EH (cell line): ENCODE results near the gene ZNF117.
A peak's percentile ranks its signal among the peaks of the same experiment; 100 is the strongest.
"Not testable (repeated sequence)": the region's sequence is repeated elsewhere in the genome, so short reads cannot be mapped to it uniquely, and the experiment has no call there.

Source experiments
- DNase-seq: peaks from one replicate; pipeline ENCODE4 v3.0.0-alpha.2; 2015; ENCODE audit warnings: low read depth

ZNF117 gene

DNA sequence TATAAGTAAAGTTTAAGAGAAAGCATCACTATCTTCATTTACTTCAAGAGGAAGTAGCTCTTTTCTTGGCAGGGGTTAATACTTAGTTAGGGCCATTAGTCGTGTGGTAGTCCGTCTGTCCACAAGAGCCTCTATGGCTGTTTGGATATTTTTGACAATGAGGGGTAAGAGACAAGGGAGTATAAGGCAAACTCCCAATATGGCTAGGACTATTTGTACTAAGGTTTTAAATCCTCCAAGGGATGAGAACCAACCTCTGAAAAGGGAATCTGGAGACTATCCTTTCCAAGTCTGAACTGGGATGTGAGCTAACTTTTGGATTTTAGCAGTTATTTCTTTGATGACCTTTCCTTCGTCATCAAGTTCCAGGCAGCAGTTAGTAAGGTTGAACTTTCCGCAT is at the start of gene ZNF117:
ZNF117 (minus strand) TSS at position 101 of the 400 bp plus-strand sequence.
- DNase-seq: no peak

DNA sequence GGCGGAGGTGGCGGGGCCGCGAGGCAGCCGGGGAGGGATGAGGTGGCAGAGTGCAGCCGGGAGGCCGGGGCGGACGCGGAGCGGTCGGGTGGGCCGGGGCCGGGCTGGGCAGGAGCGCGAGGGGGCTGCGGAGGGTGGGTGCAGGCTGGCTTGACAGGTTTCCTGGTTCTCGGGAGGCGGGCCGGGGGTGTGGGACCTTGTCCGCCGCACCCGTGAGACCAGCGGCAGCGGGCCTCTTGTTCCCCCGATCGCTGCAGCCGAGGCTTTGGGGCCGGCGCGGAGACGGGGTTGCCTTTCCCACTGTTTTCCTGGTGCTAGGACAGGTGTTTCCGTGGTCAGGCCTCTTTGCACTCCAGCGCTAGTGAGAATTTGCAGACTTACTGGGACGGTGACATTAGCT is 47.9 kb upstream of the ZNF117 start:
- peak; percentile 30 for DNase-seq

DNA sequence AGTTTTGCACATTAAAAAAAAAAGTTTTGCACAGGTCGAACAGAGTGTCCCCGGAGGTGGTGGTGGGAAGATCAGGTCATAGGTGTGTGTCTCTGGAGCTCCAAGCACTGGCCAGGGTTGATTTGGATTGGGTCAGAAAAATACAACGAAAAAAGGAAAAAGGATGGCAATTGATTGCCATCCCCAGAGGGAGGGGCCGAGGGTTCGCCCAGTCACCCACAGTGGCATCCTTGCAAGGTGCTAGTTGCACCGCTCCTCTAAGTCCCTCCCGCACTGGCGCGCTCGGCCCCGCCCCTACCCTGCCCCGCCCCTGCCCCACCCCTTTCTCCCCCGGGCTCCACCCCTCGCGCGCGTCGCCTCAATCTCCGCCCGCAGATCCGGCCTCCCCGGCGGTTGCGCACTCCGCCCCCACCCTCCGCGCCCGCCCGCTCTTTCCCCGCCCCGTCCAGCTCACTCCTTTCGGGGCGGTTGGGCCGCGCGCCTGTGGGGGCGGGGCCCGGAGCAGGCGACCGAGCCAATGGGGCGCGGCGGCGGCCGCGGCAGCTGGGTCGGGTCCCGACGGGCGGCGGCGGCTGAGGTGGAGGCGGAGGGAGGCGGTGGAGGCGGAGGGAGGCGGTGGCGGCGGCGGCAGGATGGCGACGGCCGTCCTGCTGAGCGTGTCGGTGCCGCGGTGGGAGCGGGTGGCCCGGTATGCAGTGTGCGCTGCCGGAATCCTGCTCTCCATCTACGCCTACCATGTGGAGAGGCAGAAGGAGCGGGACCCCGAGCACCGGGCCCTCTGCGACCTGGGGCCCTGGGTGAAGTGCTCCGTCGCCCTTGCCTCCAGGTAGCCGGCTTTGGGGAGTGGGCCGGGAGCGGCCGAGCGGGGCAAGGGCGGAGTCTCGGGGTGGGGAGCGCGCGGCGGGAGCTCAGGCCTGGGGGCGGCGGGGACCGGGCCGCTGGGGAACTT is 47.2 kb upstream of the ZNF117 start:
- peak; percentile 93 for DNase-seq

DNA sequence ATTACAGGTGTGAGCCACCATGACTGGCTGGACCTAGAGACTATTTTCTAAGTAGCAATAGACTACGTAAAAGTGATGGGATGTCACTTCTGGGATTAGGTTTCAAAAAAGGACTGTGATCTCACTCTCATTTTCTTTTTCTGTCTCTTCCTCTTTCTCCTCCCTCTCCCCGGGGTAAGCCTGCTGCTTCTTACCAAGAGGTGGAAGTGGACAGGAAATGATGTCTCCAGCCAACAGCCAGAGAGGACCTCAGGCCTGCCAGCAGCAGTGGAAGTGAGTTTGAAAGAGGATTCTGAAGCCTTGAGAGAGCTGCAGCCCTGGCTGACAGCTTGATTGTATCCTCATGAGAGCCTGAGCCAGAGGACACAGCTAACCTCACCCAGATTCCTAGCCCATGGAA is 45.7 kb upstream of the ZNF117 start:
- peak; percentile 27 for DNase-seq

DNA sequence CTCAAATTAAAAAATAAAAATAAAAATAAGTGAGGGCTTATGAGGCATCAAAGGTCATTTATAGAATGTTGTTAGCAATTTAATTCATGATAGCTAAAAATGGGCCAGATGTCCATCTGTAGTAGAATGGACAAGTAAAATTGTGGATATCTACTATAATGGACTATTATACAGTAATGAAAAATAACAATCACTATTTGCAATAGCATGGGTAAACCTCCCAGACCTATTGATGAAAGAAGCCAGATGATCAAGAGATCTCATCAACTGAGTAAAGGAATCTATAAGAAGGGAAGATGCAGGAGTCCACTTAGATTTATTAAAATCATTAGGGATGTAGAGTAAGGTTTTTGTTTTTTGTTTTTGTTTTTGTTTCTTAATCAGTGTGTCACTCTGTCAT is 44.6 kb upstream of the ZNF117 start:
- not testable (repeated sequence) for DNase-seq

DNA sequence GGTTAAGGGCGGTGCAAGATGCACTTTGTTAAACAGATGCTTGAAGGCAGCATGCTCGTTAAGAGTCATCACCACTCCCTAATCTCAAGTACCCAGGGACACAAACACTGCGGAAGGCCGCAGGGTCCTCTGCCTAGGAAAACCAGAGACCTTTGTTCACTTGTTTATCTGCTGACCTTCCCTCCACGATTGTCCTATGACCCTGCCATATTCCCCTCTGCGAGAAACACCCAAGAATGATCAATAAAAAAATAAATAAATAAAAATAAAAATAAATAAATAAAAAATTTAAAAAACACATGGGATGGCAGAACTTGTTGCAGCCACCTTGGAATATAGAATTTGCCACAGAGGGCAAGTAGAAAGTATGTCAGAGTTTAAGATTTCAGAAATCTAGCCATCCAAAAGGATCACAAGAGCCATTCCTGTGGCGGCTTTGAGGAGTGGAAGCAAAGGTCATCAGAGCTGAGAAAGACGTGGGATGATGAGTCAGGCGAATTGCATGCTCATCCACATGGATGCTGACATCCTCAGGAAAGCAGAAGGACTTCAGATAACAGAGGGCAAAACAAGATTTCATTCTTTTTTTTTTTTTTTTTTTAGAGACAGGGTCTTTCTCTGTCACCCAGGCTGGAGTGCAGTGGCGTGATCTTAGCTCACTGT is 43.4 kb upstream of the ZNF117 start:
- peak; percentile 68 for DNase-seq

DNA sequence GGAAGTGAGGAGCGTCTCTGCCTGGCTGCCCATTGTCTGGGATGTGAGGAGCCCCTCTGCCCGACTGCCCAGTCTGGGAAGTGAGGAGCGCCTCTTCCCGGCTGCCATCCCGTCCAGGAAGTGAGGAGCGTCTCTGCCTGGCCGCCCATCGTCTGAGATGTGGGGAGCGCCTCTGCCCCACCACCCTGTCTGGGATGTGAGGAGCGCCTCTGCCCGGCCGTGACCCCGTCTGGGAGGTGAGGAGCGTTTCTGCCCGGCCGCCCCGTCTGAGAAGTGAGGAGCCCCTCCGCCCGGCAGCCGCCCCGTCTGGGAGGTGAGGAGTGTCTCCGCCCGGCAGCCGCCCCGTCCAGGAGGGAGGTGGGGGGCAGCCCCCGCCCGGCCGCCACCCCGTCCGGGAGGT is 42.6 kb upstream of the ZNF117 start:
- not testable (repeated sequence) for DNase-seq

DNA sequence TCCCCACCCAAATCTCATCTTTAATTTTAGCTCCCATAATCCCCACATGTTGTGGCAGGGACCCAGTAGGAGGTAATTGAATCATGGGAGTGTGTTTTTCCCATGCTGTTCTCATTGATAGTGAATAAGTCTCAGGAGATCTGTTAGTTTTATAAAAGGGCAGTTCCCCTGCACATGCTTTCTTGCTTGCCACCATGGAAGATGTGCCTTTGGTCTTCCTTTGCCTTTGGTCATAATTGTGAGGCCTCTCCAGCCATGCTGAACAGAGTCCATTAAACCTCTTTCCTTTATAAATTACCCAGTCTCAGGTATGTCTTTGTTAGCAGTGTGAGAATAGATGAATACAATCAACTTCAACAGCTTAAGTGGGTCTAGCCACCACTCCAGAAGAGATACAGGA is 34.2 kb upstream of the ZNF117 start:
- not testable (repeated sequence) for DNase-seq

DNA sequence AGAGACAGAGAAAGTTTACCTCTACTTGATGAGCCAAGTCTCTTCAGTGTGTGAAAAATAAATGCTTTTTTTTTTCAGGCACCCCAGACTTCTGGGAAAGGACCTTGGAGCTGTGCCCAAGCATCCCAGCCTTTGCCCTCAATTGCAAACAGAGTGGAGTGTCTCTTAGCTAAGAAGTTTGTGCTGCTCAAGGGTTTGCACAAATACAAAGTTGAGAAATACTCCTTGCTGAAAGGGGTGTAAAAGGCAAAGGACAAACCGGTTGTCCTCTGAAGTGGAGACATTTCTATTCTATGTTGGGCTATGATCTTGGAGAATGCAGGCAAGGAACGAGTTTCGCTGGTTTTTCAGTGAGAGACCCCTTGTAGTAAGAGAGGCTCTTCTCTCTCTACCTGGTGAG is 30.1 kb upstream of the ZNF117 start:
- not testable (repeated sequence) for DNase-seq

DNA sequence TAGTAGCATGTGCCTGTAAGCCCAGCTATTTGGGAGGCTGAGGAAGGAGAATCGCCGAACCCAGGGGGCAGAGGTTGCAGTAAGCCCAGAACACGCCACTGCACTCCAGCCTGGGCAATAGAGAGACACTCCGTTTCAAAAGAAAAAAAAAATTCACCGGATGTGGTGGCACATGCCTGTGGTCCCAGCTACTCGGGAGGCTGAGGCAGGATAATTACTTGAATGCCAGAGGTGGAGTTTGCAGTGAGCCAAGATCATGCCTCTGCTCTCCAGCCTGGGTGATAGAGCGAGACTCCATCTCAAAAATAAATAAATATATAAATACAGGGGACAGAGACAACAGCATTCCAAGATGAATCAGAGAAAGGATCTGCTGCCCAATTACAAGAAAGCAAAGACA is 19.0 kb upstream of the ZNF117 start:
- DNase-seq: peak; percentile 24

DNA sequence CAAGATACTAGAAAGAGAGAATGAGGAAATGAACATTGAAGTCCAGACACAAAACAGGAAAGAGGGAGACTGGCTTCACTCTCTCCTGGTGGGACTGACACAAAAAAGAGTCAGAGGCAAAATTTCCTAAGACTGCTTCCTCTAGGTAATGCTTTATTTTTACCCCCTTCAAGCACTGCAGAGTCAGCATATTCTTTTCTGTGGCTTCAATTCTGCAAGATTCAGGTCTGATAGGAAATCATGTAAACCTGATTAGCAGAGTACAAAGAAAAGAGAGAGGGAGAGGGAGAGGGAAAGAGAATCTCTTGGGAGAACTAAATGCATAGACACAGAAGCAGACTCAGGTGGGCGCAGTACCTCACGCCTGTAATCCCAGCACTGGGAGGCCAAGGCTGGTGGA is 18.6 kb upstream of the ZNF117 start:
- not testable (repeated sequence) for DNase-seq

DNA sequence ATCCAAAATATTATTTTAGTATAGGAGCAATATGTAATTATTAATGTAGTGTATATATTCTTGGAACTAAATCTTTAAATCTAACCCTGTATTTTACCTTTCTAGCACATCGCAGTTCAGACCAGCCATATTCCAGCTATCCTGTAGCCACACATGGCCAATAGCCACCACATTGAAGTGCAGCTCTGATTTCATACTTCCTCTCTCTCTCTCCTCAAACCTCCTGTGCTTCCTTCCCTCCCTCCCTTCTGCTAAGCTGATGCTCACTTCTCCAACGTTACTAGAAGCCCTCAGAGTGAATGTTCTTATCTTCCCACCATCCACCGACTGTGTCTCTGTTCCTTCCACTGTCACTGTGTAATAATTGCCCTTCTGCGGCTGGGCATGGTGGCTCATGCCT is 16.2 kb upstream of the ZNF117 start:
- DNase-seq: not testable (repeated sequence)

DNA sequence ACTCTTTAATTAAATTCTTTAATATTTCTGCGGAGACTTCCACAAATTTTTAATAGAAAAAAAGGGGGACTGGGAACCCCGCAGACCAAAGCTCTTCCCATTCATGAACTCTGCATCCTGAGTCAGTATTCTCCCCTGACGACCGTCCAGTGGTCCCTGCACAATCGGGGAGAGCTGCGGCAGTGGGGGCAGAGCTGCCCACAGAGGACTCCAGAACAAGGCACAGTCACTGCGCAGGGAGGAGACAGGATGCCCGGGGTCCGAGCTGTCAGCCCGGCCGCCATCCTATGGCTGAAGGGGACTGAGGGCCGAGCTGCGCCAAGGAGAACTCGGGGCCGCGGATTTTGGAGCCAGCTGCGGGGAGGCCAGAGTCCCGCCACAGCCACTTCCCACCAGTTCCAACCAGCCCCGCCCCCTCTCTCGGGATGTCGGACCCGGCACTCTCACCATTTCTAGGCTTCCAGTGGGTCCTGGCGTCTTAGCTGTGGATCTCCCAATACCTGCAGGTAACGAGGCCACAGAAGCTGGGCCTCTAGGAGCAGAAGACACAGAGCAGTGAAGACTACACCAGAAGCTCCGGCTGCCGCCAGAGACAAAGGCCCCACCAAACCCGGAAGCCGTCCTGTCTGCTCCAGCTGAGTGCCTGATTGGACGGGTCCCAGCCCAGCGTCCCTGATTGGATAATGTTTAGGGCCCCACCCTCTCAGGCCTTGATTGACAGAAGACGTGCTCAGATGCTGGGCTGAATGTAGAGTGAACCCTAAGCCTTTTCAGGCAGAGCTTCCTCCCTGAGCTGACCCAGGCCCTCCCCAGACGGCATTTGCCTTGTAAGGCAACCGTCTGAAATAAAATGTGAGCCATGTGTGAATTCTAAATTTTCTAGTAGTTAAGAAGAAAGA is 15.5 kb upstream of the ZNF117 start, which contains the start of gene ERV3-1:
ERV3-1 (minus strand) TSS at position 594 of the 899 bp plus-strand sequence. CDS start 13,661 bp downstream, outside the sequence.
- peak; percentile 96 for DNase-seq

DNA sequence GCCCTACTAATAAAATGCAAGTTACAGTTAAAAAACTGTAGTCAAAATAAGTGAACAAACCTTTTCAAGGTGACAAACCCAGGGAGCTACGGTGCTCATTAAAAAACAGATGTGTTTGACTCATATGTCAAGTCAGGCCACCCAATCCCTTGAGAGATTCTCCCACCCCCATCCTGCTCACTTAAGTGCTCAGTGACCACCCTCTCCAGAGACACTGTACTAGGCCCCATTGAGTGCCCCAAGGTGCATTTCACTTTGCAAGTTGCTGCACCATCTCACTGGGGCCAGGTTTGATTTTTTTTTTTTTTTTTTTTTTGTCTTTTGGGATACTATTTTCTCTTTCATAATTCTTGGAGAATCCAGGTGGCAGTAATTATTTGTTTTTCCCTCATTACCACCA is 13.7 kb upstream of the ZNF117 start:
- no peak for DNase-seq

DNA sequence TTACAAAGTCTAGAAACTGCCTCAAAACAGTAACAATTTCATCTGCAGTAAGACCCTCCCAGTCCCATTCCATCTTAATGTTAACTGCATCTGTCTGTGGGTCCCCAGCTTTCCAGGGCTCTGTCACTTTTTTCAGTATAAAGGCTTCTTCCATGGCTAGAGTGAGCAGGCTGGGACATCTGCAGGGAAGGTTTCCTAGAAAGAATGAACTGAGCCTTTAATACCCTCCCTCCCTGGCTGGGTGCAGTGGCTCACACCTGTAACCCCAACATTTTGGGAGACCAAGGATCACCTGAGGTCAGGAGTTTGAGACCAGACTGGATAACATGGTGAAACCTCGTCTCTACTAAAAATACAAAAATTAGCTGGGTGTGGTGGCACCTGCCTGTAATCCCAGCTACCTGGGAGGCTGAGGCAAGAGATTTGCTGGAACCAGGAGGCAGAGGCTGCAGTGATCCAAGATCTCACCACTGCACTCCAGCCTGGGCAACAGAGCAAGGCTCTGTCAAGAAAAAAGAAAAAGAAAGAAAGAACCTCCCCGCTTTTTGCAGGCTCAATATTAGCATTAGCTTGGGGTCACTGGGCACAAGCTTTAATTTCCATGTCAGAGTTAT is 12.2 kb upstream of the ZNF117 start:
- DNase-seq: no peak

DNA sequence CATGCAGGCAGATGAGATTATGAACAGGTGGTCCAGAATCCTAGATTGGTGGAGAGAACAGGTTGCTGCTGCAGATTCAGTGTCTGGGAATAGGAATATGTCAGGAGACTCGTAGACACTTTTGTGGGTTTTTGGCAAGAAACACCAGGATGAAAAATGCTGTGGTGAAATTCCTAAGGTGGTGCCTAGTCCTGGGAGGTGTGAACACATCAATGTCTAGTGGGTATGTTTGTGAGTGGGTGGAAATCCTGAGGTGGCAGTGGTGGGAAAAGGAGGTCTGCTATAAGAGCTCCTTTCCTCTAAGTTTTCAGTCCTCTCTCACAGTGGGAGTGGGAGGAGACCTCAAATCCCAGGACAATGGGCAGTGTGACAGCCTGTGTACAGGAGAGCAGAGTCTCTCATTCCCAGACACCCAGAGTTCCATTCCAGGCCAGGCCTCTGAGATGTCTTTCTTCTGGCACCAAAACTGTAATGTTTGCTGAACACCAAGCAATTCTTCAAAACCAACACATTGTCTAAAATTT is 10.5 kb upstream of the ZNF117 start:
- DNase-seq: no peak

DNA sequence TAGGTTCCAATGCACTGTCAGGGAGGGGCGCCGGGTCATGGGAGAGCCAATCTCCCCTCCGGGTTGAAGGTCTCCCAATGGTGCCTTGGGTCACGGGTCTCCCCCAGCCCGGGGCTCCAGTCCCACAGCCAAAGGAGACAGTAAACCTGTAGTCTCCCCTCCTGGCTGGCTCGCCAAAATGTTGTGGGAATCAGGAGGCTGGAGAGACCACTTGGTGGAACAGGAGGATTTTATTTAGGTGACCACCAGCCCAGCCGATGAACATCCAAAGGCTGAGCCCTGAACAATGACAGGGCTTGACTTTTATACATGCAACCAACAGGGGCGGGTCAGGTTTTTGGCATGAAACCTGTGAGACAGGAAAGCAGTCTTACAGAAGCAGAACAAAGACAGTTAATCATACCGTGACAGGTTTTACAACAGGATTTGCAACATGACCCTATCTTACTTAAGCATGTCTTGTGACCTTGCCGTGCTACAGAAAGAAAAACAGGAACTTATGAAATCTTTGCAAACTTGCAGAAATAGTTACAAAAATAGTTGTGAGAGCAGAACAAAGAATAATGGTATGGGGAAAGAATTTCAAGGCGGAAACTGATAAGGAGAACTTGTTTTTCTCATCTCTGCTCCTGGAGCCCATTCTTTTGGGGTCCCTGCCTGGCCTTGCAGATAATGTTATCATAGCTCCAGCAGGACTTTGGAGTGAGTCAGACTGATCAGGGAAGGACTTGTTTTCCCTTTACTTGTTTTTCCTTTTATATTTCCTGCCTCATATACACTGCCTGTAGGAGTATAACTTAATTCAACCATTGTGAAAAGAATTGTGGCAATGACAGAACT is 8.5 kb upstream of the ZNF117 start:
- DNase-seq: no peak

DNA sequence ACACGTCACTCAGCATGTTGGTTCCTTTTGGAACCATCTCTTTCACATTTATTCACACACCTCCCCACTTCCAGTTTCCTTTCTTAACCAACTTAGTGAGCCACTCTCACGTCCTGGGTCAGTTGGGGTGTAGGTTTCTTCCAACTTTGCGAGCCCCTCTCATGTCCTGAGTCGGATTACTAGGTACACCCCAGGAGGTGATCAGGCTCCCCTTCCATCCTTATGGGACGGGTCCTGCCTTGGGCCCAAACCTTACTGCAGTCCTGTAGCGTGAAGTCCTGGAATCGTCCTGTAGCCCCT is 8.0 kb upstream of the ZNF117 start:
- no peak for DNase-seq

DNA sequence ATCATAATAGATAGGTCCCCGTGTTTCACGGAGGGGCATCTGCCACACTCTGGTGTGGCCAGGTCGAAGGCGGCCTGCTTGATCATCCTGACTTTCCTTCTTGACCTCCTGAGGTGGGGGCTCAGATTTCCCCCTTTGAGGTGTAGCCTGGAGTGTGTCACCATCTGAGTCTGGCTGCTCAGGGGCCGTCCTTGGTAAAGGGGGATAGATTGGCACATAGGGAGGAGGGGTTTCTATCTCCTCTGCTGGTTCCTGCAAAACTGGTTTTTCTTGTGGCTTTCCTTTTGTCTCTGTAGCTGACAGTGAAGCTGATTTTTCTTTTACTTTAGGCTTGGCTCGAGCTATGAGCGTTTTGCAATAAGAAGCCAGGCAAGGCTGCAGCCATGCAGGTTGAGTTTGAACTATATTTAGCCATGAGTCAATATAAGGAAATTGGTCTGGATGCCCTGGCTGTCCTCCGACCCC is 7.1 kb upstream of the ZNF117 start:
- DNase-seq: peak; percentile 56

DNA sequence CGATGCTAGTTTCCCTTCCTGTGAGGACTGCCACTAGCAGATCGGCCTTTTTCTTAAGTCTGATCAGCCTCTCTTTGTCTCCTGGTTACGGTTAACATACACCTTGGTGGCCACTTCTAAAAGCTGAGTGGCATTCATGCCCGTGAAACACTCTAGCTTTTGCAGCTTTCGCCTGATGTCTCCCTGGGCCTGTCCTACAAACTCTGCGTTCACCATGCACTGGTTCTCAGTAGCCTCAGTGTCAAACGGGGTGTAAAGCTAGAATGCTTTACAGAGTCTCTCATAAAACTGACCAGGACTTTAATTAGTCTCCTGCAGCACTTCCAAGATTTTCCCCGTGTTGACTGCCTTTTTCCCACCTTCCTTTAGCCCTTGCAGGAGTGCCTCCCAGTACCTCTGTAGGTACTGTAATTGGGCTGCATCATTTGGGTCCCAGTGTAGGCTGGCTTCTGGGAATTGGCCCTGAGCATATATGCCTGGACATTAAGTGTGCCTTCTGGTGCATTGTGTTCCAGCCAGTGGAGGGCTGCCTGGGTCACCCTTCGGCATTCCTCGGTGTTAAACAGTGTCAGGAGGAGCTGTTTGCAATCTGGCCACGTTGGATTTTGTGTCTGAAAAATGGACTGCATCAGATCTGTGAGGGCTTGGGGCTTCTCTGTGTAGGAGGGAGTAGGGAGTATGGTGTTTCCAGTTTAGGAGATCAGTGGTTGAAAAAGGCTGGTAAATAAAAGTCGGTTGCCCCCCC is 6.5 kb upstream of the ZNF117 start:
- DNase-seq: no peak
